GM18907 (cell line): Measurements from ENCODE around the gene SMPX.
"Not testable (repeated sequence)": the region's sequence is repeated elsewhere in the genome, so short reads cannot be mapped to it uniquely, and the experiment has no call there.

Source experiments
- ATAC-seq: cut with Tn5 transposase; IDR thresholded peaks from one replicate; pipeline ENCODE4 v1.9.1; 2021; ENCODE audit warnings: mild to moderate bottlenecking, moderate library complexity; ENCODE audit not compliant: unreplicated experiment

Gene SMPX

DNA sequence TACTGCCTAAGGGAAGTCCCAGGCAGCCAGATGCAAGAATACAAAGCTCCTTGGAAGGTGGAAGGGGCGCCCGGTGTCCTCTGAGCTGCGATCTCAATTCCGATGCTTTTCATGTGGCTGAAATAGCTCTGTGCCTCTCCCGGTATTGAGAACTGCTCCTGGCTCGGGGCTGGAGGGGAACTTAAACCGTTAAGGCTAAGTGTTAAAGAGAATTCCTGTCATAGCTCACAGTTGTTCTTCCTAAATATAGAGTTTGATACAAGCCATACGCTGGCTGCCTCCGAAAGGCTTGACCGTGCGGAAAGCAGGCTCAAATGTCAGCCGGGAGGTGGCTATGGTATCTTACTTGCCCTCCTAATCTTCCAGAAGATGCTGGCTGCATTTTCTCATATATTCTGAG lies at the start of gene SMPX:
TSS of gene SMPX (minus strand) at position 157 of the 400 bp plus-strand sequence. CDS start 3,826 bp downstream, outside the sequence.
- ATAC-seq, result no peak

DNA sequence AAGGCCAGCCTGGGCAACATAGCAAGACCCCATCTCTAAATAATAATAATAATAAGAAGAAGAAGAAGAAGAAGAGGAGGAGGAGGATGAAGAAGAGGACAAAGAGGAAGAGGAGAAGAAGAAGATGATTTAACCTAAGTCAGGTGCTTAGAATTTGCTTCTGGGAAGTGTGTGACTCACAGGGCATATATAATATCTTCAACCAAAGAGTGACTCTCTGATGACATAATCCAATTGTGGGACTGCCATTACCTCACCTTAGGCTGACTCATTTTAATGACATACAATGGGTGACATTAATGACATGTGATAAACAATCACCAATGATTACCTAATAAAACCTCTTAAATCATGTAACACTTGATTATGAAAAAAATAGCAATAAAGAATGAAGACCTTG lies 48.8 kb upstream of the SMPX start:
- ATAC-seq, result no peak

DNA sequence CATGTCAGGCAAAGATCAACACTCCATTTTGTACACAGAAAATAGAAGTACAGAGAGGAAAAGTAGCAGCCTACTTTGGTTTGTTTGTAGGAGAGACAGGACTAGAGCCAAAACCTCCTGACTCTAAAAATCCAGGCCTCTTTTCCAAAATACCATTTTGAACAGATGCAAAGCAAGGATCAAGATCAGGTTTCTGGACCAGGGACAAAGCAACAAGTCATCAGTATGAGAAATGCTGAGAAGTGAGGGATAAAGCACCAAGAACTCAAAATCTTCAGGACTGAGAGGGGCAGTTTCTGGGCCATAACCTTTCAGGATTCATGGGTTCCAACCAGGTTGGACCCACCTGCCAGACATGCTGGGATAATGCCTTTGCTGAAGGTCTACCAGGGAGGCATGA lies 44.9 kb upstream of the SMPX start:
- no peak for ATAC-seq

DNA sequence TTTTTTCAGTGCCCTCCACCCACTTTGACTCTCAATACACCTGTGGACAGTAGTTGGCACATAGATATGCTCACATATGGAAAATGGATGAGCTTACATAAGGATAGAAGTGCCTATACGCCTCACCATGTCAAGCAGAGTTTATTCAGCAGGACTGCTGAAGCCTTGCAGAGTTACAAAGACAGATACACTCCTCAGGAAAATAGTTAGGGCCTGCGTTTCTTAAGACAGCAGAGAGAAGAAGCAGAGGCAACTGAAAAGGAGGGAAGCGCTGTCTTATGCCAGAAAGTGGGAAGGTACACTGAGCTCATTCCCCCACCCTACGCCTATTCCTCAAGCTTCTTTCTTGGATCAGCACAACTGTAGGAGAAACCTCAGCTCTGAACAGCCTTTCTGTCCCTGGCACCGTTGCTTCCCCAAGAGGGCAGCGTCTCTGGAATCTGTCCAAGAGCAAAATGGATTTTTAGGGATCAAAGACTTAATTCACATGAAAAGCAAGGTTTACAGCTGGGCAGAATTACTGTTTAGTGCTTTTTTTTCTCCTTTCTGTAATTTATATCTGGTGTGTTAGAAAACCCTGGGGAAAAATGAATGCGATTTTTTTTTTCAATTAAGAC lies 44.2 kb upstream of the SMPX start:
- no peak for ATAC-seq

DNA sequence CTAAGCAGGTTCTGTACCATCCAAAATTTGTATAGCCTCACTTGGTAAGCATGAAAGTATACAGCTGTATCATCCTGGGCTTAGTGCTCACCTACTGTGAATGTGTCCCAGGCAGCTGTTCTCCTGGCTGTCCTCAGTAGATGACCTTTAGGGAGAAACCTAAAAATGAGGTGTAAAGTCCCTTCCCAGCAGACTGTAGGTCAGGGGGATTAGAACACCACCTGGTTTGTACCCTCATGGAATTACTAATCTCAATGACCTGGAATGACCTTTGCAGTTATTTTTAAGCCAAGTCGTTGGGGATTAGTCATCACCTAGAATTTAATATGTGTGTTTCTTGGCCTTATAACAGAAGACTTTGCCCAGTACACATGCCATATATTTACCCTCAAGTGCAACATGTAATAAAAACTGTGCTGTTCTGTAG lies 42.4 kb upstream of the SMPX start:
- peak; percentile 52 for ATAC-seq

DNA sequence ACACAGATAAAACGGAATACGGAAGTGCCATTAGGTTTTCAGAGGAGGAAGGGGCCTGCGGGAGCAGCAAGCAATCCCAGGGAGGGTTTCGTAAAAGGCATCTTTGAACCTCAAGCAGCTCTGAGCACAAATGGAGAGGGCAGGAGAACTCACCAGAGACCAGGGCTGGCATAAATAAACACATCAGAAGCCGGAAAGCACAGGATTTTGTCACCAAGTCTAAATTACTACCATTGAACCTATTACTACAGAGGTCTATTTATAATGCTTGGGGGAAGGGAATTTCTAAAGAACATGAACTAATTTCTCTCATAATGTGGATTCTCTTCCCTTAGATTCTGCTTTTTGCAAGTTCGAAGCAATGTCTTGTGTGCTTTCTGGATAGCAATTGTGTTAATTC lies 41.9 kb upstream of the SMPX start:
- no peak for ATAC-seq

DNA sequence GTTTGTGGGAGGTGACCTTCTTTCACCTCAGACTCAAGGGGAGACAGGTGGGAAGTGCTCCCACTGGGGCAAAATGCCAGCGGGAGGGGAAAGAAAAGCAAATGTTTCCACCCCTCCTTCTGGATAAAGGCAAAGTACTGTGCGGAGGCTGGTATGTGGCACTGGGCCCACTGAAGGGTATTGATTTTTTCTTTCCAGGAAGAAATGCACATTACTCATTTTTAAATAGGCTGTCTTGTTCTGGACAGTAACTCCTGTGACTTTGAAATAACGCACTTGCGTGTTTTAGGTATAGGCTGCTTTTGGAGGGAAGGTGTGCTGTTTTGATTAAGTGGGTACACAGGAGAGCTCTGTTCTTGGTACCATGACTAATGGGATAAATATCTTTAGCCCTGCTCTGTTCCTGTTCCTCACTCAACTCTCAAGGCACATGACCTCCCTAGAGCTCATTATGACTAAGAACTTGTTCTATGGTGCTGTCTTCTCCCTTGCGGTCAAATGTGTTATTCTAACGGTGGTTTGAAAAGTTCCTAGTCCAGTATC lies 40.8 kb upstream of the SMPX start:
- ATAC-seq, result no peak

DNA sequence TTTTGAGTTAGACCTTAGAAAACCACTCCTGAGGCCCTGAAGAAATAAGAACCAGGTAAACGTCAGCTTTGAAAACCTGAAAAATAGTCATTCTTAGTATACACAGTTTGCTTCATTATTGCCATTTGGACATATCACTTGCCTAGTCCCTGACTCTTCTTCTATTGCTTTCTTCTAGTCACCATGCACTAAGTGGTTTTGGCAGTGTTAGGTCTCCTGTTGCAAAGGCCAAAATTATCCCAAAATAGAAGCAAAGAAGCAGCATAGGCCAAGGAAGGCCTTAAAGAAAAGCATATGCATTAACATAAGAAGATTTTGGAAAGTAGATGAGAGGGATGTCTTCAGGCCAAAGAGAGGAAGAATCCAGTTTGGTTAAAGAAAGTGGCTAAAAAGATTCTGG lies 24.1 kb upstream of the SMPX start:
- ATAC-seq, result no peak

DNA sequence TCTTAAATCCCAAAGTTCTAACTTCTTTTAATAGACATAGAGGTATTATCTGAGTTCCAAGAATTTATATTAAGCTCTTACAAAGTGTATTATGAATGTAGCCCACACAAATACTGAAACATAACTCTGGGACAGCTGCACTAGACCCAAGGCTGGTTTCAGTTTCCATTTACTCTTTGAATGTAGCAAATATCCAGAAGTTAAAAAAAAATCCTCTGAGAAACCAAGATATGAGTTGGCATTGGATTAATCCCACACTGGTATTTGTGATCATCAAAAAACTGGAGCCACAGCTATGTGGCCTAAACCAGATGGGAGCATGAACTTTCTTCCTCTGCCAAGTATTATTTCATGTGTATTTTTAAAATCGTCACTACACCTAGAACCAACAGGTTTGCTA lies 23.6 kb upstream of the SMPX start:
- peak; percentile 81 for ATAC-seq

DNA sequence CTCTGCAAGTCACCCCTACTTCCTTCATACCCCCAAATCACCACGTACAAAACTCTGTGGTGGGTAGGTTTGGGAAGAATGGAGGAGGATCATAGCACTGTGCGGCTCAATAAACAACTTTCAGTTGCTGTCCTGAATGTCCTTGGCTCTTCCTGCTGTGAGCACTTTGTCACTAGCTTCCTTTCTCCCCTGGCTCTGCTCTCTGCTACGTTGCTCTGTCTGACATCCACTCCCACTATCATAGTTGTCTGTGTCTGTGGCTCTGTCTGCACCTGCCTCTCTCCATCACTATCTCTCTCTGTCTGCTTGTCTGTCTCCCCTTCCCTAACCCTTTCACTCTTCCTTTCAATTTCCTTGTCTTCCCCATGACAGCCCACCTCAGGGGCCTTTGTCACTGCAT lies 21.2 kb upstream of the SMPX start:
- ATAC-seq, result no peak

DNA sequence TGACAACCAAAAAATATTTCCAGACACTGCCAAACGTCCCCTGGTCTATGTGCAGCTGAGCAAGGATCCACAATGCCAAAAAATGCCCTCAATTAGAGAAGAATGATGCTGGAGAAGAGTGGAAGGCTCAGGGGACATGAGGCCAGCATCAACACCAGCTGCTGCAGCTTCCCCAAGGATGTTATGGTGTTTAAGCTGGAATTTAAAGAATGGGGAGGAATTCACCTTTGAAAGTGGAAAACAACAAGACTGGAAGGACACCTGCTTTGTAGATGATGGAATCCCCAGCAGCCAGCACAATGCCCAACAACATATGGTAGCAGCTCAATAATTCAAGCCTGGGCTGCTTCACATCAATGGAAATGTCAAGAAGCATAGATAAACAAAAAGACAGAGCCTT lies 20.3 kb upstream of the SMPX start:
- ATAC-seq, result no peak

DNA sequence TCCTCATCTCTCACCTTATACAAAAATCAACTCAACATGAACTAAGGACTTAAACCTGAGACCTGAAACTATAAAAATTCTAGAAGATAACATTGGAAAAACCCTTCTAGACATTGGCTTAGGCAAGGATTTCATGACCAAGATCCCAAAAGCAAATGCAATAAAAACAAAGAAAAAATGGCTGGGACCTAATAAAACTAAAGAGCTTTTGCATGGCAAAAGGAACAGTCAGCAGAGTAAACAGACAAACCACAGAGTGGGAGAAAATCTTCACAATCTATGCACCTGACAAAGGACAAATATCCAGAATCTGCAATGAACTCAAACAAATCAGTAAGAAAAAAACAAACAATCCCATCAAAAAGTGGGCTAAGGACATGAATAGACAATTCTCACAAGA lies 17.2 kb upstream of the SMPX start:
- ATAC-seq, result not testable (repeated sequence)

DNA sequence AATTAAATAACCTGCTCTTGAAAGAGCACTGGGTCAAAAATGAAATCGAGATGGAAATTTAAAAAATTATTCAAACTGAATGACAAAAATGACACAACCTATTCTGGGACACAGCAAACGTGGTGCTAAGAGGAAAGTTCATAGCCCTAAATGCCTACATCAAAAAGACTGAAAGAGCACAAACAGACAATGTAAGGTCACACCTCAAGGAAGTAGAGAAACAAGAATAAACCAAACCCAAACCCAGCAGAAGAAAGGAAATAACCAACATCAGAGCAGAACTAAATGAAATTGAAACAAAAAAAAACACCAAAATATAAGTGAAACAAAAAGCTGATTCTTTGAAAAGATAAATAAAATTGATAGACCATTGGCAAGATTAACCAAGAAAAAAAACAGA lies 15.1 kb upstream of the SMPX start:
- not testable (repeated sequence) for ATAC-seq

DNA sequence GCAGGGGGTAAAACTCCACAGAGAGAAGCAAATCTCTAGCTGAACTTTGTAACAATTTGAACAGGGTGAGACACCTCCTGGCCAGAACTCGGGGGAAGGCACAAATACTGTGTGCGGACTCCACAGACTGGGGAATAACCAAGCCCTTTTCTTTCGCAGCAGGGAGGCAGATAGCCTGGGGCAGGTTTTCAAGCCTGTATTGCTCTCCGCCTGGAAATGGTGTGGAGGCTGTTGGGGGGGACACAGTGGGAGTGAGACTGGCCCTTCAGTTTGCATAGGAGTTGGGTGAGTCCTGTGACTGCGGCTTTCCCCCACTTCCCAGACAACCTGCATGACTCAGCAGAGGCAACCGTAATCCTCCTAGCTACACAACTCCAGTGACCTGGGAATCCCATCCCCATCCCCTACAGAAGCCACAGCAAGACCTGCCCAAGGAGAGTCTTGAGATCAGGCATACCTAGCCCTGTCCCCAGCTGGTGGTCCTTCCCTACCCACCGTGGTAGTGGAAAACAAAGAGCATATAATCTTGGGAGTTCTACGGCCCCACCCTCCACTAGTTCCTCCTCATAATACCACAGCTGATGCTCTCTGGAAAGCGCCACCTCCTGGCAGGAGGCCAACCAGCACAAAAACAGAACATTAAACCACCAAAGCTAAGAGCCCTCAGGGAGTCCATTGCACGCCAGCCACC lies 12.9 kb upstream of the SMPX start:
- no peak for ATAC-seq

DNA sequence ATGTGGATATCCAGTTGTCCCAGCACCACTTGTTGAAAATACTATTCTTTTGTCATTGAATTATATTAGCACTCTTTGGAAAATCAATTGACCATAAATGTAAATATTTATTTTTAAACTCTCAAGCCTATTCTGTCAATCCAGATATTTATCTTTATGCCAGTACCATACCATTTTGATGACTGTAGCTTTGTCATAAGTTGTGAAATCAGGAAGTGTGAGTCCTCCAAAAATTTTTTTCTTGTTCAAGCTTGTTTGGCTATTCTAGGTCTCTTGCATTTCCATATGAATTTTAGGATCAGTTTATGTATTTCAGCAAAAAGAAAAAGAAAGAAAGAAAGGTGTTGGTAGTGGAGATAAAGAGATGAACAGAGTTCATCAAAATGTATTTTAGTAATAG lies 8.2 kb upstream of the SMPX start:
- ATAC-seq, result no peak

DNA sequence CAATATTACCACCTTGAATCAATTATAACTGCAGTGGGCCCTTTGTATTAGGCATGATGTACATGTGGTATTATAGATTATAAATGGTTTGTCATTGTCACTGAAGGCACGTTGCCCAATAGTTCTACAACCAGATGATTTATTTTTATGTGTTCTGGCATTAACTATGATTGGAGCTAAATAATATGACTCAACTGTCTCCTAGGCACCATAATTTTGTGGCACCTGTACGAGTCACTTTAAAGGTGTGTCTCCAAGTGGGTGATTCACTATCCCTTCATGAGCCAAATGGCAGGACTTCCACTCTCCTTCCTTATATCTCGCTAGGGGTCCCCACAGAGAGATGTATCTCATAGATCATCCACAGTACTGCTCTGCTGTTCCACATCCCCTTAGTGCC lies 6.1 kb upstream of the SMPX start:
- no peak for ATAC-seq

DNA sequence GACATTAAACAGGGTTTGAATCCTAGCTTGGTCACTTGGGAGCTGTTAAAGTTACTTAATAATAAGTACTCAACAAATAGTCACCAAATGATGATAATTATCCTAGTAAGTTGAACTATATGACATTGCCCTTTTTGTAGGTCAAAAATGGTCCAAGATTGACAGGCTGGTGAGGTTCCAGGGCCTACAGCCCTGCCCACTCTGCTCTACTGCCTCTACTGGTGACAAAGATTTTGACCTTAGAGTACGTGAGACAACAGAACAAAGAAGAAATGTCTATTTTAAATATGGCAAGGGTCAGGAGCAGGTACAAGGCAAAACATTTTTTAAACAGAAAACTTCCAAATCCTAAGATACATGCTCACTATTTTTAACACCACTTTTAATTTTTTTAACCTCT lies 572 bp upstream of the SMPX start:
- ATAC-seq, result no peak

DNA sequence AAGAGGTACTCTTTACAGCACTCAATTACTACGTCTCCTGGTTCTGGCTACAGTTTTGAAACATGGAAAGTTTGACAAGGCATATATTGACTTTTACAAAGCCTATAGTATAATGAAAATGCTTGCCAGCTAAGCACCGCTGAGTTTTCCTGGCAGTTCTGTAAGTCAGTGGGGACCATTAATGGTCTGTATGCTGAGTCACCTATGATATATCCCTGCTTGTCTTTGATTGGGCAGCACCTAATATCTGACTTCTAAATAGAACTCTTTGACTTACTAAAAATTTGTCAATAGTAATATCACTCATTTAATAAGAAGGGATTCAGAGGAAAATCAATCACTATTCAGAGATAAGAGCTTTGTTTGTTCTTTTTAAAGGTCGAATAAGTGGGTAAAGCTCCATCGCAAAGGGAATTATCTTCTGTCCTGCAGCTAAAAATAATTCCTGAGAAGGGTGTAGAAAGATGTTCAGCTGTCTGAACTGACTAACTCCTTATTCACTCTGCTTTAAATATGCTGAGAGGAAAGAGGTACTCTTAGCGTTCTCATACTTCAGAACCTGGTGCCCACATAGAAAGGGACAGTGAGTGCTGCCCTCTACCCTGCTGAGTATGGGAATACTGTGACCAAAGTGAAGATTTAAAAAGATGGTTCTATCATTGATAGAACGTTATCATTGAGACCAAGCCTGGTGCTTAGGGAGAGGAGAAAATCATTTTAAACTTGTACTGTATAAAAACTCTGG lies 959 bp downstream of the SMPX start:
- ATAC-seq, result no peak

DNA sequence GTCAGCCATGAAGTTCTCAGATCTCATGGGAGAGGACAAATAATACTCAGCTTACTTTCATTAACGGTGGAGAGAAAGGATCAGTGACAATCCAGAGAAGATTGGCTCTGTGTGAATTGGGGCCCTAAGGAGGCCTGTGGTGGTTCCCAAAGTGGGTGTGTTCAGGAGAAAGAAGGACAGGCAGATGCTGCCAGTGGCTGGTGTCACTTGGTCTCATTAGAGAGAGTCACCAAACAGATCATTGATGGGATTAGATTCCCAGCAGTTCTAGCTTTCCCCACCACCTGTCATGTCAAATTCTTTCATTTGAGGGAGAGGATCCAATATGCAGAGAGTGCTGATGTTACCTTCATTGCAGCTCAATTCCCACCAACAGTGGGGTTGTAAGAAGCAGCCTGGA lies 8.0 kb downstream of the SMPX start:
- no peak for ATAC-seq

DNA sequence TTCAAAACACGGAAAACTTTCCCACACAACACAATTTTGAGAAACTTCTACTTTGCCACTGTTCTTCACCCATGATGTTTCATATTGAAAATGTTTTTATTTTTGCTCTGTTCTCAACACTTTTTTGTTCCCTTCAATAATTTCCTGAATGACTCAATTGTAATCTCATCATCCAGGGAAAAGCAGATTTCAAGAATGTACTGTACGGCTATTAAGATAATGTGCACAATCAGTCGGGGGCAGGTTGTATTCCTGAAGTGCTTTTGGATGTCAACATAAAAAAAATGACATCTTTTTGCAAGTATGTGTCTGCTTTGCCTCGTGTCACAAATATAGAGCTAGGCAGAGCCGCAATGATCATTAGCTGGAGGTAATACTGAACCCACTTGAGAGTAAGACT lies 9.7 kb downstream of the SMPX start:
- no peak for ATAC-seq

DNA sequence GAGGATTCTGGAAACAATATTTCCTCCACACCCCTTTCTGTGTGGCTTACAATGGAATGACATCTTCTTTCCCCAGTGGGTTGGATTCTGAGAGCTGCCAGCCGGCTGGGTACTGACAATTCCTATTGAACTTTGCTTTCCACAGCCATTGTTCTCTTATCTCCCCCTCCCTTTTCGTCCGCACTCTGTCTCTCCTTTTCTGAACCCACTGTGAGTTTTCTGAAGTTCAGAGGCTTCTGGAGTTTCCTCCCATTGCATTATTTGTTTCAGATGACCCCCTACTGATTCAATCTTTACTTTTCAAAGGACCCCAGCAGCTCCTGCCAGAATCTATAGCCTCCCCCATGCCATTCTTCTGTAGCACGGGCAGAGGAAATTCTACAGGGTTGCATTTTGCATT lies 10.4 kb downstream of the SMPX start:
- no peak for ATAC-seq

DNA sequence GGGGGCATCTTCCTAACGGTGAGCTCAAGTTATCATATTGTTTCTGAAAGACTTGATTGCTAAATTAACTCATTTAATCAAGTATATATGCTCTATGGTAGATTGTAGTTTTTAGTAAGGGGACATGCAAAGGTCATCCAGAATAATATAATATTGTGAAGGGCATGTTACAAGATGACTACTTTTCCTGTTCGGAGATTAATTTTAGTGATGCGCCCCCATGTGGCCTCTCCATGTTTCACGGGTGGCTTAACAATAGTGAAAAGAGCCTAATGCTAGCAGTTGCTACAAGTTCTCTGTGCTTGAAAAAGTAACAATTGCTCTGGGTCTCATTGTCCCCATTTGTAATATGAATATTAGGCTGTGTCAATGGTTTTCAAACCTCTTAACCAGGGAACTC lies 12.2 kb downstream of the SMPX start:
- ATAC-seq, result no peak
